Fibroblast of the aortic adventitia (primary cell): Measurements from ENCODE around the gene SSR2. TPM values are rescaled to one million over a fixed set of nuclear protein-coding genes. Genes with fewer than 3 reads are reported as not detected.

ENCODE experiments used
- DNase-seq: peaks from one replicate; pipeline ENCODE4 v3.0.0-alpha.2; 2010; ENCODE audit warnings: low read depth
- H3K4me3 ChIP-seq: 2 replicates; pipeline ENCODE4 v1.5.1; 2011; ENCODE audit warnings: low read depth, mild to moderate bottlenecking, control low read depth, low read length, moderate library complexity
- total RNA-seq: library from RNA; depleted of rRNA; stranded (reverse); fragments of >200 nt; gene quantifications from 2 replicates; pipeline ENCODE4 v1.2.3, GENCODE V29; 2012; ENCODE audit warnings: low replicate concordance
- TF ChIP-seq, protein P1 (sequence below): IDR thresholded peaks from 2 replicates; pipeline ENCODE4 v1.5.1; 2011; ENCODE audit warnings: mild to moderate bottlenecking, low read length, control low read depth, inconsistent platforms; ENCODE audit not compliant: insufficient read depth

SSR2 gene
- total RNA-seq, 1 donor, result 472 TPM

DNA sequence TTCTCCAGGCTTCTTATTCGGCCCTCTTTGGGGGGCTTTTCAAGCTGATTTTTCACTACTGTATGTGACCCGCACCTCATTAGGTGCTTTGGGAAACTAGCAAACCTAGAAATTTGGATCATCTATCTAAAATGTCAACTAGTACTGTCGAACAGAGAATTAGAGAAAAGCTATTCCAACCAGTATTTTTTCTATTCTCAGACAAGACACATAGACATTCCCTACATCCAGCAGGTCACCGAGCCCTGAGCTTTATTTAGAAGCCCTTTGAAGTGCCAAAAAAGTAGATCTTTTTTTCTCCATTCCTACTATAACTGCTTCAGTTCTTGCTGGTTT, 310 bp upstream of the SSR2 start:
- TF ChIP-seq, protein P1, sequence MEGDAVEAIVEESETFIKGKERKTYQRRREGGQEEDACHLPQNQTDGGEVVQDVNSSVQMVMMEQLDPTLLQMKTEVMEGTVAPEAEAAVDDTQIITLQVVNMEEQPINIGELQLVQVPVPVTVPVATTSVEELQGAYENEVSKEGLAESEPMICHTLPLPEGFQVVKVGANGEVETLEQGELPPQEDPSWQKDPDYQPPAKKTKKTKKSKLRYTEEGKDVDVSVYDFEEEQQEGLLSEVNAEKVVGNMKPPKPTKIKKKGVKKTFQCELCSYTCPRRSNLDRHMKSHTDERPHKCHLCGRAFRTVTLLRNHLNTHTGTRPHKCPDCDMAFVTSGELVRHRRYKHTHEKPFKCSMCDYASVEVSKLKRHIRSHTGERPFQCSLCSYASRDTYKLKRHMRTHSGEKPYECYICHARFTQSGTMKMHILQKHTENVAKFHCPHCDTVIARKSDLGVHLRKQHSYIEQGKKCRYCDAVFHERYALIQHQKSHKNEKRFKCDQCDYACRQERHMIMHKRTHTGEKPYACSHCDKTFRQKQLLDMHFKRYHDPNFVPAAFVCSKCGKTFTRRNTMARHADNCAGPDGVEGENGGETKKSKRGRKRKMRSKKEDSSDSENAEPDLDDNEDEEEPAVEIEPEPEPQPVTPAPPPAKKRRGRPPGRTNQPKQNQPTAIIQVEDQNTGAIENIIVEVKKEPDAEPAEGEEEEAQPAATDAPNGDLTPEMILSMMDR, result no peak
- no peak for DNase-seq
- peak overlapping the region; percentile 91 for H3K4me3 ChIP-seq

DNA sequence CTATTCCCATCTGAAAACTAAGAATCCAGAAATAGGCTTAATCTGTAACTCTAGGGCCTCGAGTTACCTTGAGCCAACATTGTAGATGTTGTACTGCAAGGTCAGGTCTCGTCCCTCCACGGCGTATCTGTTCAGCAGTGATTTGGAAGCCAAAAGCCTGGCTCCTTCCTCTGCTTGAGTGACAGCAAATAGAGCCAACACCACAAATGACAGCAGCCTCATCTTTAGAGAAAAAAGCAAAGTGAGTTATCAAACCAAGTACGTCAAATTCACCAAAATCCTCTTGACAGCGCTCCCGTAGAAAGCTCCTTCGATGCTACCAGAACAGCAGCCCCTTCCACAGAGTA, 832 bp downstream of the SSR2 start:
- TF ChIP-seq, protein P1, result no peak
- no peak for DNase-seq

DNA sequence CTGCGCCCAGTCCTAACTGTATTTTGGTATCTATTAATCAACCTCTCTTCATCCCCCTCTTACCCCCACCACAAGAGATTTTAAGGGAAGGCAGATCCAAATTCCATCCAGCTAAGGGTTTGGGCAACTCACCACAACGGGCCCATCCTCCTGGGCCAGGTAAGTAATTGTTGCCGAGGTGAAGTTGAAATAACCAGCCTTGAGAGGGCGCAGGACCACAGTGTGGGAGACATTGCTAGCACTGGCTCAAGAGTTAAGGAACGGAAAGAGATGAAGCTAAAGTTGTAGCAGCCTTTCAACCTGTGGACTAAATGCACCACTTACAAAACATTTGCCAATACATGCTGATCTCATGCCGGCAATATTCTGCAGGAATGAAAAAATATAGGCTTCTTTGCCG, 5.9 kb downstream of the SSR2 start:
- TF ChIP-seq, protein P1, result no peak
- DNase-seq, result no peak
- no peak overlapping the region for H3K4me3 ChIP-seq

More for the DNA sequence above, 832 bp downstream of the SSR2 start:
- peak overlapping the region; percentile 91 for H3K4me3 ChIP-seq

DNA sequence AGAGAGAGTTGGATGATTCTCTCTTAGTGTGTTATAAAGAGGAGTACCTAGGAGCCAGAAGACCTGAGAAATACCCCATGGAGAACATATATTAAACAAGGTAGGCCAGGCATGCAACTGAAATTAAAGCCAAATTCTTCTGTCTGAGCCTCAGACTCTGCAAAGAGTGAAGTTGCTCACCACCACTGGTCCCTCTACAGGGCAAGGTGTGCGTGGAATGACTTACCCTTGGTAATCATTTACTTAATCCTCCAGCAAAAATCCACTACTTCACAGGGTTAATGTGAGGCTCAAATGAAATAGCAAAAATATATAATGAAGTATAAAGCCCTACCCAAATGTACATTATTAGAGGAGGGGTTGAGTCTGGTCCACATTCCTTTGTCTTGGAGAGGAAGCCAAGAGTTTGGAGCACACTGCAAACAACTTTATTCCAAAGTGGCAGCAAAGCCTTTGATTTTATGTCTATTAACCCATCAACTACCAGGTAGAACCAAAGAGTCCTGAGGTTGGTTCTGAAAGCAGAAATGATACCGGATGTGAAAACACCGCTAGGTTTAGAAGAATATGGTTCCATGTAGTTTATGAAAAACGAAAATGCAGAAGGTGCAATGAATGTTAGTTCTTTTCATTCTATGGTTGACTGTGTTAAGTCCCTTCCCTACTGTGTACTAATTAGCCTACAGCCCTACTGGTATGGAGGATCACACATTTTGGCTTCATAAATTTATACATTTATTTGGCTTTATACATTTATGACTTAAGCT, 8.5 kb downstream of the SSR2 start:
- DNase-seq, result no peak
- H3K4me3 ChIP-seq, result no peak overlapping the region
- TF ChIP-seq, protein P1, result no peak

DNA sequence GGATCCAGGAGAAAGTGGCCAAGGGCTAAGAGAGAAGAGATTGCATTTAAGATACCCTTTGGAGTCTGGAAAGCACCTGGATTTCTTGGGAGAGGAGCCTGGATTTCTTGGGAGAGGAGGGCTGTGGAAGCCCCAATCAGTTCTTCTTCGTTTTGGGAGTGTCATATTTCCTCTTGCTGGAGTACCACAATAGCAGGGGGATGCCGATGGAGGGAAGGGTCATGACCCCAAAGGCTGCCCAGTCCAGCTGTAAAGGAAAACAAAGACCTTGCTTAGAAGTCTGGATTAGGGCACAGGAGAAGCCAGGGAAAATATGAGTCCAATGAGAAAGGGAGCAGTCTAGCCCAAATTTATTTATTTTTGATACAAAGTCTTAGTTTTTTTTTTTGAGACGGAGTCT, 11.3 kb downstream of the SSR2 start:
- TF ChIP-seq, protein P1, result no peak
- no peak overlapping the region for H3K4me3 ChIP-seq

DNA sequence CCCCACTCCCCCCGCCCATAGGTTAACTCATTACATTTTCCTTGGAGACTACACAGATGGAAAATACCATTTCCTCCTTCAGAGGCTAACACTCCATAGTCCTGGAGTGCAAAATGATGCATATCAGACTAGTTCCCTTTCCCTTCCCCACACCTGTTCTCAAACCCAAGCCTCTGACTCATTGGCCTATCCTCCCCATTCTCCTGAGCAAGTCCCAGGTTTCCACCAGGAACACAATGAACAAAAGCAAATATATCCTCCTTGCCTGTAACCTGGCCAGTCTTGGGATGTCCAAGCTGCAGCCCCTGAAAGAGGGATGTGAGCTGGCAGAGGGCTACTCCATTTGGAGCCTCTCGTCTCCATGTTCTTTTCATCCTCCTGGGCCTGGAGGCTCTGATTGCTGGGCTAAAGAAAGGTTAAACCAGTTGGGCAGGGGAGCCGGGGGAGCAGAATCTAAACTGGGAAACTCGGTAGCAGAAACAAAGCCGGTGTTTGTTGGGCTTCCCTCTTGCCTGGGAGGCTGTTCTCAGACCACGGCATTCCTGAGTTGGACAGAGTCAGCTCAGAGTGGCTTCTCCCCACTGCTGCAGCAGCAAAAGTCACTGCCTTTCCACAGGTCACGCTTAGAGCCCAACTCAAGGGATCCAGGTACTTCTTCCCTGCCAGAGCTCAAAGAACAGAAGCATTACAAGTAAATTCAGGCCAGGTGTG, 13.9 kb downstream of the SSR2 start:
- no peak for DNase-seq
- TF ChIP-seq, protein P1, result no peak
- no peak overlapping the region for H3K4me3 ChIP-seq

More for the DNA sequence above, 11.3 kb downstream of the SSR2 start:
- DNase-seq, result no peak
